GM18873 (cell line): ENCODE measurements around the gene ZNF512B.
"Not testable (repeated sequence)": the region's sequence is repeated elsewhere in the genome, so short reads cannot be mapped to it uniquely, and the experiment has no call there.

Source experiments
- ATAC-seq: cut with Tn5 transposase; IDR thresholded peaks from one replicate; pipeline ENCODE4 v1.9.1; 2021; ENCODE audit warnings: mild to moderate bottlenecking, moderate library complexity, moderate number of reproducible peaks; ENCODE audit not compliant: unreplicated experiment, low FRiP score

ZNF512B gene

DNA sequence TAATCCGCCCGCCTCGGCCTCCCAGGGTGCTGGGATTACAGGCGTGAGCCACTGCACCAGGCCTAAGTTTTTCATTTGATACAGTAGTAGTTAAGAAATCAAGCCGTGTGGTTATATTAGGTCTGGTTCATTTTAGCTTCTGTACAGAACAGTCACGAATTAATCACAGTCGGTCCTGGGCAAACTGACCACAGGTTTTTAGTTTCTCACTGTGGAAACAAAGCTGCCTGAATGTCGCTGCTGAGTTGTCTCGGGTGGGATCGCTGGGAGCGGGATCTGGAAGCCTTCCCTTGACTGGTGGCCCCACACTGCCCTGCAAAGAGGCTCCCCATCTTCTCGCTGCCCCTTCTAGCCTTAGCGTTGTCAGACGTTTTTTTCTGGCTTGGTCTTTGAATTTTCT is 32.1 kb downstream of the ZNF512B start:
- ATAC-seq: no peak

DNA sequence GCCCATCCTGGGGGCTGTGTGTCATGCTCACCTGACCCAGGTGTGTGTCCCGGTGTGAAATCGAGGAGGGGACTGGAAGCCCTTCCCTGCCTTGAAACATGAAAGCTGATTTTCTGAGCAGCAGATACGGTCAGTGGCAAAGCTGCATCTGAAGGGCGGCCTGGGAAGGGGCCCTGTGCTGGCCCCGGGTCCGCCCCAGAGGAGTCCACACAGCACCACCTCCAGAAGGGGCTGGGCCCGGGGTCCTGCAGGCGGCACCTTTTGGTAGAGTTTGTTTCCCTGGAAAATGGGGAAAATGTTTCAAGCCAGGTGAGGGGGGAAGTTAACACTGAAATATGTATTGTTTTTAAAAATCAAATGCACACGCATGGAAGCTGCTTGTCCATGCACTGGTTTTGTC is 34.3 kb downstream of the ZNF512B start:
- no peak for ATAC-seq

DNA sequence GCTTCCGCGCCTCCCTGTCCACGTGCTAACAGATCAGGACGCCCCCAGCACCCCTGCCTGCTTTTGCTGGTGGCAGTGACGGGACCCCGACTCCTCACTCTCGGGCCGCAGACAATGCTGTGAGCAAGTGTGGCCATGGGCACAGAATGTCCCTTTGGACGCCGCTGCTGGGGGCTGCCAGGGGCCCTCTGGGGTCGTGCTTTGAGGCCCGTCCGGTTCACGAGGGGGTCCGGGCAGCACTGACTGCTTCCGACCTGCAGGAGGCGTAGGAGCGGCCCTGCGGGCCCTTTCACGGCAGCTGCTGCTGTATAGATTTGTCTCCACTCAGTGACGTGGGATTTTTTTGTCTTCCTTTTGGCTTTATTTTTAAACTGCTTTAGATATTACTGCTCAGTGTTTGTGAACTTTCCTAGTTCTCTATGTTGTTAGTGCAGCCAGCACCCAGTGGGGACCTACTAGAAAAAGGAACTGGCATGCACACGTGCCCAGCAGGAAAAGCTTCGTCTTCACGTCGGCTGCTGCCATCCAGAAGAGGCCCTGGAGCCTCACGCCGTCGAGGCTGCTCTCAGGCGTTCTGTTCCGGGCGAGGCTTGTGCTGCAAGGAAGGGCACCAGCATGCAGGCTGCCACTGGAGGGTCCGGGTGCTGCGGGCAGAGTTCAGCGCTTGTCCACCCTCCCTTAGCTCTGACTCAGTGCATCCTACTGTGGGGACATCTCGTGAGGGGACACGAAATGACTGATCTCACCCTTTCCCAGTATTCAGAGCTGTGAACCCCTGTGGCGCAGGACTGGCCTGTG is 35.3 kb downstream of the ZNF512B start:
- ATAC-seq: no peak

DNA sequence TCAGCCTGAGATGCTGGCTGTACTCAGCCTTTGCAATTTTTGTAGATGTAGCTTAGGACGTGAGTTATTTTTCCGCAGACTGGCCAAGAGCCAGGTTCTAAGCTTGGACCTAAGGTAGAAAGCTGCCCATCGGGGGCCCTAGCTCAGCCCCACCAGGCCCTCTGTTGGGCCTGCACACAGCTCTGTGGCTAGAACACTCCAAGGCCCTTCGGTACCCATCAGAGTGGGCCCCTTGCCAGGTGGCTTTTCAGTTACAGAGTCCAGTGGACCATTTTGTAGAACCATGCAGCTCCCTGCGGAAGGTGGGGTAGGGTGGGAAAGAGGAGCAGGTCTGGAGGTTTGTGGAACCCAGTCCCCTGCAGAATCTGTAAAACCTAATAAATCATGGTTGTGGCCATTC is 36.1 kb downstream of the ZNF512B start:
- ATAC-seq: no peak

DNA sequence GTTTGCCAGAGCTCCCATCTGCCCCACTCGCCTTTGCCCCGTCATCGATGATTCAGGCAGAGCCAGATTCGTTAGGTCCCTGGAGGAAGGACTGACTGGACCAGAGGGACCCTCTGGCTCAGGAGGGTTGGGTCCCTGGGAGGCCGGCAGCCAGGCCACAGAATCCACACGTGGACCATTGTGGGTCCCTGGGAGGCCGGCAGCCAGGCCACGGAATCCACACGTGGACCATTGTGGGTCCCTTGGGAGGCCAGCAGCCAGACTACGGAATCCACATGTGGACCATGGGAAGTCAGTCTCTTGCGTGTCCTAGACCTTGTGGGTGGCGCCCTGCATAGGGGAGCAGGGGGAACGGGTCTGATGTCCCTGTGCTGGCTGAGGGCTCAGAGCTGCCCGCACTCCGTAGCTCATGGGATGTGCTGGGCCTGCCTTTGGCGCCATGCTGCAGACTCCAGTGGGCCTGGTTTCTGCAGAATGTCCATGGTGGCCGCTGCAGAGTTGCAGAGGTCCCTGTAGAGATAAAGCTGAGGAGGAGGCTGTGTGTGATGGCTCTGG is 37.0 kb downstream of the ZNF512B start:
- ATAC-seq: no peak

DNA sequence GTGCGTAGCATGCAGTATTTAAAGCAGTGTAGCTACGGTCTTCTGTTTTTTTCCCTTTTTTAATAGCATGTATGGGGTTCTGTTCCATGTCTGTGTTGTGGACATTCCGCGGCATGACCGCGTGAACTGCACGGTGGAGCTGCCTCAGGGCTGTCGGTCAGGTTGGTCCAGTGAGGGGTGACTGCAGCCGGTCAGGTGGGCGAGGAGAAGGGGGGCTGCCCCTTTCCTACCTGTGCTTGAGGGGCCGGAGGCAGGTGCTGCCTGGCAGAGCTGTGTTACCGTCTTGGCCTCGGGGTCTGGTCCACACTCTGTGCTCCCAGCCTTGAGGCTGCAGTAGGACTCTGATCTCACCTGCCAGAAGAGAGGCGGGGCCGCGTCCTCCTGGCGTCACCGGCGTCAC is 38.0 kb downstream of the ZNF512B start:
- ATAC-seq: no peak

DNA sequence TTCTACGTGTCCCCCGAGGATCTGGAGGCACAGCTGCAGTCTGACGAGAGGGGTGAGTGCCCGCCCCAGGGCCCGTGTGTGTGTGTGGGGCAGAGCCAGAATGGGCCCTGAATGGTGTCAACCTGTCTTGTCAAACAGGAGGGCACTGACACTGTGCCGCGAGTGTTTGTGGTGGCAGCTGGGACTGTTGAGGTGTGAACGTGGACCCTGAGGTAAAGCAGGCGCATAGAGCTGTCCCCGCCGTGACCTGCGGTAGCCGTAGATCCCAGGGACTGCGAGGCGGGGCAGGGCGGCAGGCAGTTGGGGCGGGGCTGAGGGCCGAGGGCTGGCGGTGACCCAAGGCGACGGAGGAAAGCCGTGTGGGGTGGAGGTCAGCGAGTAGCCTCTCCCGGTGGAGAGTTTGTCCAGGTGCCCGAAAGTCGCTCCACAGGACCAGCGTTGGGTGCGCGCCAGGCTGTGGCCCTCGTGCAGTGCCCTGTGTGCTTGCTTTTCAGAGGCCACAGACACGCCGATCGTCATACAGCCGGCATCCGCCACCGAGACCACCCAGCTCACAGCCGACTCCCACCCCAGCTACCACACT is 38.7 kb downstream of the ZNF512B start:
- no peak for ATAC-seq

DNA sequence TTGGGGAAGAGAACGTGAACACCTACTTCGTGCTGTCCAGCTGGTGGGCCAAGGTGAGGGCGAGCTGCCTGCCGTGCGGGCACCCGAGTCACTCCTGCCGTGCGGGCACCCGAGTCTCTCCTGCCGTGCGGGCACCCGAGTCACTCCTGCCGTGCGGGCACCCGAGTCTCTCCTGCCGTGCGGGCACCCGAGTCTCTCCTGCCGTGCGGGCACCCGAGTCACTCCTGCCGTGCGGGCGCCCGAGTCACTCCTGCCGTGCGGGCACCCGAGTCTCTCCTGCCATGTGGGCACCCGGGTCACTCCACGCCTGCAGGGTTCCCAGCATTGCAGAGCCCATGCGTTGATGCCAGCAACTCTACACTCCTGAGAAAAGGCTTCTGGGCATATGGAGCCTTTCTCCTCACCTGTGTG is 40.3 kb downstream of the ZNF512B start:
- not testable (repeated sequence) for ATAC-seq

DNA sequence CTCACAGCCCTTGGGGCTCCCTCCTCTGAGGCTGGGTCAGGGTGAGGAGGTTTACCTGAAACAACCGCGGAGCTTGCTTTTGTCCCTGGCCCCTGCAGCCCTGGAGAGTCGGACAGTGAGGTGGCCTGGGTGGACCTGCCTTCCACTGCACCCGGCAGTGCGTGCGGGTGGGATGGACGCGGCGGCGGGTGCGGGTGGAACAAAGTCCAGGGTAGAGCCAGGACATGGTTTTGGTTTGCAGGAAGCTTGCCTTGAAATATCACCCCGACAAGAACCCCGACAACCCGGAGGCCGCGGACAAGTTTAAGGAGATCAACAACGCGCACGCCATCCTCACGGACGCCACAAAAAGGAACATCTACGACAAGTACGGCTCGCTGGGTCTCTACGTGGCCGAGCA is 40.7 kb downstream of the ZNF512B start:
- no peak for ATAC-seq

DNA sequence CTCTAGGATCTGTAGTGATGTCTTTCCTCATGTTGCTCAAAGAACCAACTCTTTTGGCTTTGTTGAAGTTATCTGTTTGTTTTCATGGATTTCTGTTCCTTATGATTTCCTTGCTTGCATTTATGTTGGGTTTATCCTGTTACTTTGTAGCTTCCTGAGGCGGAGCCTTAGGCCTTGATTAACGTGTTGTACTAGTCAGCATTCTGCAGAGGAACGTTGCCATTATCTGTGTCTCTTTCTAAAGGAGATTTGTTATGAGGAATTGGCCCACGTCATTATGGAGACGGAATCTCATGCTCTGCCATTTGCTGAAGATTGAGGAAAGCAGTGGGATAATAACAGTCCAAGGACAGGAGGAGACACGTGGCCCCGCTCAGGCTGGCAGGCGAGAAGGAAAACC is 43.4 kb downstream of the ZNF512B start:
- no peak for ATAC-seq

DNA sequence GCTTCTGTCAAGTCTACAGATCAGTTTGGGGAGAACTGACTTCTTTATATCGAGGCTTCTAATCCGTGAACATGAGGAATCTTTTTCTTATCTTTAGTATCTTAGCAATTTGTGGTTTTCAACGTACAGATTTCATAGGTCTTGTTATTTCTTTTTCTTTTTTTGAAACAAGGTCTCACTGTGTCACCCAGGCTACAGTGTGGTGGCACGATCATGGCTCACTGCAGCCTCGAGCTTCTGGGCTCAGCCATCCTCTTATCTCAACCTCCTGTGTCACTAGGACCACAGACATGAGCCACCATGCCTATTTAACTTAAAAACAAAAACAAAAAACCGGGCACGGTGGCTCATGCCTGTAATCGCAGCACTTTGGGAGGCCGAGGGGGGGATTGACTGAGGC is 45.5 kb downstream of the ZNF512B start:
- no peak for ATAC-seq

DNA sequence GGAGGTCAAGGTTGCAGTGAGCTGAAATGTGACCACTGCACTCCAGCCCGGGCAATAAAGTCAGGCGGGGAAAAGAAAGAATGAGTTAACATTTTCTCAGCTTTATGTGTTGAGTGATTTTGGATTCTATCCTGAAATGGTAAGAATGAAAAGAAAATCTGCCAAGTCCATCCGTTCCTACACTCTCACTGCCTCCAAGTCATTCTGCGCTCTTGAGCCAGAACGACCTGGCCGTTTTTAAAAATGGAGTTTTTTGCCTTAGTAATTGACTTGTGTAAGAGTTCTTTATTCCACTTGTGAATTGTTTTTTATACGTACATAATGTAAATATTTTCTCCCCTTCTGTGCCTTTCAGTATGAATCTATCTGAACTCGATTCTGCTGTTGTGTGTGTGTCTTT is 46.1 kb downstream of the ZNF512B start:
- no peak for ATAC-seq

DNA sequence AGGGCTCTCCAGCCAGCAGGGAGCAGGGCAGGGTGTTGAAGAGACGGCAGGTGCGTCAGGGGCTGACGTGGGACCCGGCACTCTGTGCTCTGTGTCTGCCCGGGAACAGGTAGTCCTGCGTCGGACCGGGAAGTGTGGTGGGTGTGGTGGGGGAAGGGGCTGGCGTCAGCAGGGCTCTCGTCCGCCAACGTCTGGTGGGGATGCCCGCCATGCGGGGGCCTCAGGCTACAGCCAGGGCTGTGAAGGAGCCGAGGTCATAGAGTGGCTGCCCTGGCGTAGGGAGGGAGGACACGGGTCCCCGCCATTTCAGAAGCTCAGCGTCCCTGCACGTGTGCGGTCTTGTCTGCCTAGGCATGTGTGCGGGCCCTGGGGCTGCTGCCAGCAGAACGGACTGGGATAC is 49.5 kb downstream of the ZNF512B start:
- ATAC-seq: no peak

DNA sequence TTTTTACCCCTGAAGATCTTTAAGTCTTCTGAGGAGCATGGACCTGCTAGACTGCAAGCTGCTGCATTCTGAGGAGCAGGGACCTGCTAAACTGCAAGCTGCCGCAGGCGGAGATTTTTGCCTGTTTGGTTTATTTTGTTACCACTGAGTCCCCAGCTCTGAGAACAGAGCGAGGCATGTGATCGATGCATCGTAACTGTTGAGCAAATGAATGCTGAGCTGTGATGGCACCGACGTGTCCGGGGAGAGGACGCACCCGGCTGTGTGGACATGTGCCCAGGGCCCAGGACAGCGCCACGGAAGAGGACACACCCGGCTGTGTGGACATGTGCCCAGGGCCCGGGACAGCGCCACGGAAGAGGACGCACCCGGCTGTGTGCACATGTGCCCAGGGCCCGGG is 50.6 kb downstream of the ZNF512B start:
- no peak for ATAC-seq

DNA sequence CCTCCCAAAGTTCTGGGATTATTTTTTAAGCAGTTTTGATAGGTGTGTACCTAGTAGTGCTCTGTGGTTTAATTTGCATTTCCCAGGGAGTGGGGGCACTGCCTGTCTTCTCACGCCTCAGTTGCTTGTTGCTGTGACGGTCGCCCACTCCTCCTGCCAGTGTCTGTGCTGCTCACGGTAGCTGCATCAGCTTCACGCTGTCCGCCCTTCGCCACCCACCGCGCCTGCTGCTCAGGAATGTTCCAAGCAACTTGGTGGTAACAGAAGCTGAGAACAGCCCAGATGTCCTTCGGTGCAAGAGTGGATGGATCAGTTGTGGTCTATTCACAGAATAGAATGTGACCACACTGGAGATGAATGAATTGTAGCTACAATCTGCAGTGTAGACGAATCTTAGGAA is 51.9 kb downstream of the ZNF512B start:
- no peak for ATAC-seq

DNA sequence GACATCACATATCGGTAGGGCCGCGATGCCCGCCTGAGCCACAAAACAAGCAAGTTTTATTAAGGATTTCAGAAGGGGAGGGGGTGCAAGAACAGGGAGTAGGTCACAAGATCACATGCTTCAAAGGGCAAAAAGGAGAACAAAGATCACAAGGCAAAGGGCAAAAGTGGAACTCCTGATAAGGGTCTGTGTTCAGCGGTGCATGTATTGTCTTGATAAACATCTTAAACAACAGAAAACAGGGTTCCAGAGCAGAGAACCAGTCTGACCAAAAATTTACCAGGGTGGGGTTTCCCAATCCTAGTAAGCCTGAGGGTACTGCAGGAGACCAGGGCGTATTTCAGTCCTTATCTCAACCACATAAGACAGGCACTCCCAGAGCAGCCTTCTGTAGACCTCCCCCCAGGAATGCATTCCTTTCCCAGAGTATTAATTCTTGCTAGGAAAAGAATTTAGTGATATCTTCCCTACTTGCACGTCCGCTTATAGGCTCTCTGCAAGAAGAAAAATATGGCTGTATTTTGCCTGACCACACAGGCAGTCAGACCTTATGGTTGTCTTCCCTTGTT is 53.3 kb downstream of the ZNF512B start:
- not testable (repeated sequence) for ATAC-seq

DNA sequence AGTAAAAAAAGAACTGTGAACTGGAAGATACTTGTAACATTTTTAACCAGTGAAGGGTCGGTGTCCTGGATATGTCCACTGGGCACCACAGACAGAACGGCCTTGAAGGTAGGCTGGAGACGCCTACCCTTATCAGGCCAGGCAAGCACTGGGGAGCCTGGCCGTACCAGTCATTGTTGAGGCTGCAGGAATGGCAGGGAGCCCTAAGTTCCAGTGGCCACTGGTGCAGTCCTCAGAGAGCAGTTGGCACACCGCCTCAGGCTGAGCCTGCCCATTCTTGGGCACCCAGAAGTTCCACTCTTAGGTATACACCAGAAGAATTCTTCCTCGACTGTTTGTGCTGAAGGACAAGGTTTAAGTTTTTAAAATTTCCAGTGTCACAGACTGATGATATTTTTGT is 54.3 kb downstream of the ZNF512B start:
- ATAC-seq: no peak

DNA sequence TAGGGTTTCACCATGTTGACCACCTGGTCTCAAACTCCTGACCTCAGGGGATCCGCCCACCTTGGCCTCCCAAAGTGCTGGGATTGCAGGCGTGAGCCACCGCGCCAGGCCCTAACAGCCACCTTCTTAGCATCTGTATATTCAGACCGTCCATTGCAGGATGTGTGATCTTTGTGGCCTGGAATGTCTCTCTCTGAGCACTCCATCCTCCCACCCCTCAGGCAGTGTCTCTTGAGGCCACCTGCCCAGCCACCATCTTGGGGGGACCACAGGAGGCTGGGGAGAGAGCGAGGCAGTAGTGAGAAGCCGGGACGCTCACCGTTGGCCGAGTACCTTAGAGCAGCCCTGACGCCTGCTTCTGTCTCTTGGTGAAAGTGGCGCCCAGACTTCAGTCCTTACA is 56.0 kb downstream of the ZNF512B start:
- ATAC-seq: no peak

DNA sequence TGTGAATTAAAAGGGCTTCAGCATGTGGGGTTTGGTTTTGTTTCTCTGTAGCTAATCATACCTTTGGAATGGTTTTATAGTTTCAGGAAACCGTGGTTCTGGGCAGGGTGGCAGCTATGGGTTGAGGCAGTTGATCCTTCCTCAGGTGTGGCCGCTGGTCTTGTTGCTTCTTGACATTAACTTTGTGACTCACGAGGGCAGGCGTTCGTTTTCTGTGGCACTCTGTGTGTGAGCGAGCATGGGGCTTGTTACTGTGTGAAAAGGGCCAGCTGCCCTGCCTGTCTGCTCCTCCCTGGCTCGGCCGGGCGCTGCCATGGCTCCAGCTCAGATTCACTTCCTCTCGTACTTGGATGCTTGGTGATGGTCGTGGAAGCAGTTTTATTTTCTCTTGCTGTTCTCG is 58.6 kb downstream of the ZNF512B start:
- ATAC-seq: no peak

DNA sequence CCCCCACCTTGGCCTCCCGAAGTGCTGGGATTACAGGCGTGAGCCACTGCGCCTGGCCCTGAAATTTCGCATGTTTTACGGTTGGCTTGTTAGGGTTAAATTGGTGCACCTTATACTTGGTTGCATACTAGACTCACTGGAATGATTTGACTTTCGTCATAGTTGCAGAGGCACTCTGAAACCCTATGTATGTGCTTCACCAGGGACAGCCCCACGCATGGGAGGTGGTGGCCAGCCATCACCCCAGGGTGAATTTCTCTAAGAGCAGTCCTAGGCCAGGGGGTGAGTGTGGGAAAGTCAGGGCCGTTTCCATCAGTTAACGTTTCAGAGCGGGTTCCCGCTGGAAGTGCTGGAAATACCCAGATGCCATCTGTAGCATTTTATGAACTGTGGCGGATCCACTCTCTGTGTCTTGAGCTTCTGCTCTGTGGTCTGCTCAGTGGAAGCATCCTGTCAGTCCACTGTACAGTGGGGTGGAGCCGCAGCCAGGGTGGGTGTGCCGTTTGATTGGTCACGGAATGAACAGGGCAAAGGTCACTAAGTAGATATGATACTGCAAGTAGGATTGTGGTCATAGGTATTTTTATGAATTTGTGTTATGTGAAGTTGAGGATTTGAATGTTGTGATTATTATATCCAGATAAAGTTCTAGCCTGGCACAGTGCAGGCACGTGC is 61.6 kb downstream of the ZNF512B start:
- ATAC-seq: no peak
